Measurements from ENCODE around the gene CNKSR3. TPM values are rescaled to one million over a fixed set of nuclear protein-coding genes. Genes with fewer than 3 reads are reported as not detected.

Gene CNKSR3
- total and polyA plus RNA-seq, 12 donors, result 4.2 to 42.2 (median 24.1) TPM

GRCh38 chr6:154488248-154488593 is 22.3 kb downstream of the CNKSR3 start:
- ATAC-seq (no peak), DNase-seq (no peak)
- no peak overlapping the region for H3K27ac ChIP-seq
- 90 to 96% methylated on average over 1 of the region's 1 CpG for WGBS, 2 donors
- TF ChIP-seq CTCF (IDR thresholded peaks at IDR 0.05), result no peak
- H3K4me1 ChIP-seq, result peaks cover 3 to 75% (median 22%) of the 10 kb centered on the region in 9 donors
- intact Hi-C loops (cut with DNase I), result no loop called here
- no peak overlapping the region for H3K4me3 ChIP-seq
- H3K27me3 ChIP-seq, result no peaks in the 10 kb centered on the region
- H3K36me3 ChIP-seq, result no peaks in the 10 kb centered on the region
- H3K9me3 ChIP-seq, result no peaks in the 10 kb centered on the region

- peaks cover 3 to 77% (median 26%) of the 10 kb centered on the region in 9 donors for H3K4me1 ChIP-seq
Observed at GRCh38 chr6:154487367-154488247, 22.9 kb downstream of the CNKSR3 start.

GRCh38 chr6:154485815-154486214 is 24.7 kb downstream of the CNKSR3 start:
- H3K27ac ChIP-seq, result no peak overlapping the region
- no peaks in the 10 kb centered on the region for H3K36me3 ChIP-seq
- no peak for TF ChIP-seq CTCF (IDR thresholded peaks at IDR 0.05)
- no peaks in the 10 kb centered on the region for H3K27me3 ChIP-seq
- intact Hi-C loops (cut with DNase I), result no loop called here
- H3K9me3 ChIP-seq, result no peaks in the 10 kb centered on the region
- H3K4me3 ChIP-seq, result no peak overlapping the region
- peak in 2 of 8 donors; percentile 31 to 60 for ATAC-seq
- peaks cover 3 to 73% (median 30%) of the 10 kb centered on the region in 9 donors for H3K4me1 ChIP-seq
- no peak for DNase-seq
- 64 to 69% methylated on average over 9 of the region's 9 CpGs for WGBS, 2 donors

More at GRCh38 chr6:154487367-154488247, 22.9 kb downstream of the CNKSR3 start:
- Histone ChIP-seq H3K27ac (no peak overlapping the region), H3K9me3 (no peaks in the 10 kb centered on the region), H3K27me3 (no peaks in the 10 kb centered on the region), H3K36me3 (no peaks in the 10 kb centered on the region), H3K4me3 (no peak overlapping the region)
- TF ChIP-seq CTCF (IDR thresholded peaks at IDR 0.05), result no peak
- DNase-seq (no peak), ATAC-seq (no peak)
- intact Hi-C loops (cut with DNase I), result no loop called here
- WGBS, 2 donors, result 74 to 75% methylated on average over 6 of the region's 6 CpGs

GRCh38 chr6:154484942-154485341 is 25.5 kb downstream of the CNKSR3 start:
- Histone ChIP-seq H3K36me3 (no peaks in the 10 kb centered on the region), H3K4me3 (no peak overlapping the region), H3K4me1 (peaks cover 3 to 76% (median 28%) of the 10 kb centered on the region in 9 donors), H3K27ac (no peak overlapping the region), H3K27me3 (no peaks in the 10 kb centered on the region), H3K9me3 (no peaks in the 10 kb centered on the region)
- no peak for TF ChIP-seq CTCF (IDR thresholded peaks at IDR 0.05)
- DNase-seq (no peak), ATAC-seq (no peak)
- intact Hi-C loops (cut with DNase I), result no loop called here

All from heart right ventricle (tissue), 16 donors.